GM21526 (cell line): ENCODE data around the gene RNF220.

Experiments used
- ATAC-seq: cut with Tn5 transposase; IDR thresholded peaks from one replicate; pipeline ENCODE4 v1.9.1; 2021; ENCODE audit warnings: moderate library complexity; ENCODE audit not compliant: unreplicated experiment, low FRiP score

The RNF220 gene

GRCh38 chr1:44572572-44572879 lies 167.5 kb downstream of the RNF220 start:
- no peak for ATAC-seq

- ATAC-seq = no peak
Observed at GRCh38 chr1:44575396-44575795, 170.3 kb downstream of the RNF220 start.

DNA sequence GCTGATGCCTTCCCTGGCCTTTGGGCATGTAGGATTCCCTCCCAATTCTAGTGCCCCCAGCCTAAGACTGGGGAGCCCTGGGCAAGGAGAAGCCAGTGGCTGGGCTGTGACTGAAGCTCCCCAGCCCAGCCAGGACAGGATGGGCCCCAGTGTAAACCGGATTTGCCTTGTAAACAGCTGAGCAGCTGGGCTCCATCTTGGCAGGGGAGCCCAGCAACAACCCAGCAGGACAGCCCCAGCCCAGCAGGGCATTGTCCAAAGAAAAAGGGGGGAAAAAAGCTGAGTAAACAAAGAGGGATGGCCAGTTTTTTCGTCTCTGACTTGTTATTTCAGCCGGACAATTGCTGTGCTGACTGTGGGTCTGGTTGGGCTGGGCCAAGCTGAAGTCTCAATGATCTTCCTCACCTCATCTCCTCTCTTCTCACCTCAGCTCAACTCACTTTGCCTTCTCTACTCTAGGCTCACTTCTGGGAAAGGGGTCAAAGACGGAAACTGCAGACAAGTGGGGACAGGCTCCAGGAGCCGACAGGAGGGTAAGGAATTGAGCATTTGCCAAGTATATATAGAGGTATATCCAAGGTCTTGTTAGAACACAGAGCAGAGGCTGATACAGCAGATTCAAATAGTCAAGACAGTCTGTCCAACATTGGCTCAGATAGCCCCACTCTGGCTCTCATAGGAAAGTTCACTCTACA lies 171.5 kb downstream of the RNF220 start:
- ATAC-seq = no peak

DNA sequence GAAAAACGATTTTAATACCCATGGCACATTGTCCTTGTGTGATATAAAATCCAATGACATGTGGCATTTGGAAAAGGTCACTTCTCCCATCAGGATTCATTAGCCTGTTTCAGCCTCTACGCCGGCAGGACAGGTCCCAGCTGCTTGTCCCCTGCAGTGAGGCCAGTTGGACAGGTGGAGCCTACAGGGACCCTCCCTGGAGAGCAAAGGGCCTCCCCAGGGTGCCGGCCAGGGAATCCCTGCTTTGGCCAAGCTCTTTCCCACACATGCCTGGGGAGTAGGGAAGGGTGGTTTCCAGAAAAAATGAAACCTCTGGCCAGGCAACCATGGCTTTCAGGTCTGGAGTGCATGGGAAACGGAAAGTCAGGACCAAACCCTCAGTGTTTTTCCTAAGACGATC lies 176.2 kb downstream of the RNF220 start:
- no peak for ATAC-seq

DNA sequence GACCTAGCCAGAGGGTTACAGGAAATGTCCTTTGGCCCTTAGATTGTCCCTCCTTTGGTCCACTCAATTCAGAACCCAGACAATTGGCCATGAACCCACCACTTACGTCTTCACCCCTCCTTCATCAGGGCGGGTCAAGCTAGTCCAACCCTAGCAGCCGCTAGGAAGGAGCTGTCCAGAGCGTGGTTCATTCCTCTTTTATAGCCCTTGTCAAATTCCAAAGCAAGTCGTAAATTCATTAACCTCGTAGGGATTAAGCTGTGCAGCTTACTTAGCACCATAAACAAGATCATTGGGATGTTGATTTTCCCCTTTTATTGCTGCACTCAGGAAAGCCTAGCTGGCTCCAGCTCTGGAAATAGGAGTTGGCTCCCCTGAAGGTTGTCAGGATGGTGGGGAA lies 179.1 kb downstream of the RNF220 start:
- ATAC-seq = no peak

- no peak for ATAC-seq
Observed at GRCh38 chr1:44585315-44585920, 180.4 kb downstream of the RNF220 start.

DNA sequence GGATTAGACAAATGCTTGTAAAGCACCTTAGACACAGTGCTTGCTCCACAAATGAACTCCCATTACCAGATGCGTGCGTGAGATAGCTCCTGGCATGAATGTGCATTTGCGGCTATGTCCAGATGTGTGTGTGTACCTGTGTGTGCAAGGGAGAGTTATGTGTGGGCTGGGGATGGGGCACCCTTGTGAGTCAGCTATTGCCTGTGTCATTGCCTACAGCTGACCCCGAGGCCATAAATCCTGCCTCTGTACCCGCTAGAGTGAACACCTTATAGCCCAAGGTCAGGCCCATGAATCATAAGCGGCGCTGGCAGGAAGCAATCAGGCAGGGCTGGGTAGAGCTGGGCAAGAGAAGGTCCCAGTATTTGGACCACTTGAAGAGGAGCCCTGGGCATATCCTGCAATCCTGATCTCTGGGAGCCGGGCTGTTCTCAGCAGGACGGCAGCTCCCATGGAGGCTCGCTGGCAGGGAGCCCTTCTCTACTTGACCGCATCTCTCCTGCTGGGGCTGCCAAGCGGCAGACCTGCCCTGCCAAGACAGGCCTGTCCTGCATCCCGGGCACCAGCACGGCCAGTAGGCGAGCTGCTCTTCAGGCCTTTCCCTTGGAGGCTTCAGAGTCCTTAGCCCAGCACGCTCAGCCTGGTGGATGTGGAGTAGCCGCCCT lies 182.9 kb downstream of the RNF220 start:
- ATAC-seq = no peak

DNA sequence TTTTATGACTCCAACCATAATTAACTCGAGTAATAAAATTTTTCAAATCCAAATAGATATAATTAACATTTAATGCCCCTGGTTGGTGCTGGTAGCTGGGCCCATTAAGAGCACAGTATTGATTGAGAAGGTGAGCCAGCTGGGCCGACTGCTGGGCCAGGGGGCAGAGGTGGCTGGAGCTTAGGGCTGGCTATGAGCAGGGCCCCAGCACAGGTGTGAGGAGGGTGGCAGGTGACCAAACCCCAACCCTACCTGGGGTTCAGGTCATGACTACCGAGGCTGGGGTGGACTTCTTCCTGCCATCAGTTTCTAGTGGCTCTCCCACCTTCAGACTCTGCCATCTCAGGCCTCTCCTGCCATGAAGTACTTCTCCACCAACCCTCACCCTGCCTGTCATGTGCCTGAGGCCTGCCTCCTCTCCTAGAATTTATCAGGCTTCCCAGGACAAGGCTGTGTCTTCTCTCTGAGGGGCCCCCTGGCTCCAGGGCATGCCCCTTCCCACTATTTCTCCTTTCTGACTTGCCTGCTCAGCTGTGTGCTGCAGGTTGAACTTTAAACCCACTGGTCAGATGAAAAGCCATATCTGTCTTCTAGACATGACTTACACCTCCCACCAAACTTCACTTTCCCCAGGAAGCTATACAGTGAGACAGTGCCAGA lies 183.6 kb downstream of the RNF220 start:
- ATAC-seq = no peak

- no peak for ATAC-seq
Observed at GRCh38 chr1:44590475-44590874, 185.4 kb downstream of the RNF220 start.

DNA sequence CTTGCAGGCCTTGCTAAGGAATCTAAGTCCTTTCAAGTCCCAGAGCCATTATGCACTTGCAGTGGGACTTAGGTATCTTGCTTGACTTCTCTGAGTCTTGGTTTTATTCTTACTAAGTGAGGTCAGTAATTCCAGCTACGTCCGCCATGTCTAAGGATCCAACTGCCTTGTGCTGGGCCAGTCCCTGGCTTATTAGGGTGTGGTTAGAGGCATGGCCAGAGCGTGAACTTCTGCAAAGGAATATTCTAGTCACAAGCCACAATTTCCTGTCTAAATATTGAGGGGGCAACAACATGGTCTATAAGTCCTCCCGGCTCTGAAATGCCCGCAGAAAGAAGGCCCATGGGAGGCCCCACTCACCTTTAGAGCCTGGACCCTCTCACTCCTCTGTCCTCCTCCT lies 186.3 kb downstream of the RNF220 start:
- ATAC-seq = no peak

DNA sequence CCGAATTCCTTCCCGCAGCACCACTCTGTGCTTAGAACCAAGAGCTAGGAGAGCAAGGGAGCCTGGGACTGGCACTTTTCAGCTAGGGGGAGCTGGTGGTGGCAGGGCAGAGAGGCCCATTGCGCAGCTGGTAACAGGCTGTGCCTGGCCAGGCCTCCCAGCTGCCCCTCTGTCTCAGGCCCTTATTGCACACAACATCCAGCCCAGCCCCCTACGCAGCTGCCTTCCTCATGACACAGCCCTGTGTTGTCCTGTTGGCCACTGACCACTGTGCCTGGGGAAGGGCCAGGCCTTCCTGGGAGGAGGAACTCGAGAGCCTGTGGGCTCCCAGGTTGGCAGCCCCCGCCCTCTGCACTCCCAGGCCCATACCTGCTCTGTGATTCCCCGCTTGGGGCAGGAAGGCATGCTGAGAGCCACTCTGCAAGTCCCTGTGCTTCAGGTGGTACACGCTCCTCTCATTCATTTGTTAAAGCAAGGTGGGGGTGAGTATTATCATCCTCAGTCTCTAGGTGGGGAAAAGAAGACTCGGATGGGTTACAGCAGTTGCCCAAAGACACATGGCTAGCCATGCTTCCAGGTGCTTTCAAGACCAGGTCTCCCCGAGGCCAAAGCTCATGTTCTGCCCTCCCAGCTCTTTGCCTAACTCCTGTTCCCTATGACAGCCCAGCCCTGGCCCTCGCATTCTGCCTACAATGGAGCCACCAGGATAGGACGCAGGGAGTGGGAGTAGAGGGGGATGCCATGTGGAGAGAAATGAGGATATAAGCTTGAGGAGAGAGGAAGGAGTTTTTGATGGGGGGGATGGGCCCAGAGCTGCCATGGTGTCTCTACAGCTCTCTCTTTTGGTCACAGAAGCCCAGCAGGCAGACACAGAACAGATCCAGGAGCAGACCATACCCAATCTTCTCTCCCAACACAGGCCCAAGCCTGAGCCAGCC lies 187.4 kb downstream of the RNF220 start:
- ATAC-seq = no peak

- ATAC-seq = no peak
Observed at GRCh38 chr1:44594353-44594752, 189.3 kb downstream of the RNF220 start.

DNA sequence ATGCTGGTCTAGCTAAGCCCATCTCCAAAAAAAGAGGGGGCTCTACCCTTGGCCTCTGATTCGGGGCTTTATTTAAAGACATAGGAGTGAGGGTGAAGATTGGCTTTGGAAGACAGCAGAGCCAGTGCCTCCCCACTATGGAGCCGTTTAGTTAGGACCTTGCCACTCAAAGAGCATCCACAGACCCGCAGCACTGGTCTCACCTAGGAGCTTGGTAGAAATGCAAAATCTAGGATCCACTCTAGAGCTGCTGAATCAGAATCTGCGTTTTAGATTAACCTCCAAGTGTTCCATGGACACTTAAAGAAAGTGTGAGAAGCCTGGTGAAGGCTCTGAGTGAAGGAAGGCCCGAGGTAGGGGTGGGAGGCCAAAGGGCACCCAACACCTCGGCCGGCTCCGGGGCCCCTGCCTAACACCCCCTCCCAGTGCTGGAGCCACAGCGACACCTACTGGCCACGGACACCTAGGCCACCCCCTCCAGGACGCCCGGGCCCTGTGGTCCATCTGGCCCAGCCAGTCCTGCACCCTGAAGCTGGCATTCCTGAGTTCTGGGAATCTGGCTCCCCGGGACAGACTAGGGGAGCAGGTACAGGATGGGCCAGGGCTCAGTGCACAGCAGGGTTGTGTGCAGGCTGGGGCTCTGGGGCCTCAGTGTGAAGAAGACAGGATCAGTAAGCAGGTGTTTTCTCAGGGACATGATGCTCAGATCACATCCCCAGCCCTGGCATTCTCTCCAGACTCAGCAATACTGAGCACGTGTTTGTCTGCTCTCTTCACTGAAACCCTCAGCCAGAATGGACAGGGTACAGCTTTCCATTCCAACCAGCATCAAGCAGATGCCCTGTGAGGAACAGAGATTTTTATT lies 190.0 kb downstream of the RNF220 start:
- no peak for ATAC-seq

- no peak for ATAC-seq
Observed at GRCh38 chr1:44596511-44596910, 191.5 kb downstream of the RNF220 start.

- no peak for ATAC-seq
Observed at GRCh38 chr1:44598167-44598566, 193.1 kb downstream of the RNF220 start.

GRCh38 chr1:44602634-44603628 lies 197.9 kb downstream of the RNF220 start:
- ATAC-seq = no peak

GRCh38 chr1:44603718-44604117 lies 198.7 kb downstream of the RNF220 start:
- ATAC-seq = no peak

DNA sequence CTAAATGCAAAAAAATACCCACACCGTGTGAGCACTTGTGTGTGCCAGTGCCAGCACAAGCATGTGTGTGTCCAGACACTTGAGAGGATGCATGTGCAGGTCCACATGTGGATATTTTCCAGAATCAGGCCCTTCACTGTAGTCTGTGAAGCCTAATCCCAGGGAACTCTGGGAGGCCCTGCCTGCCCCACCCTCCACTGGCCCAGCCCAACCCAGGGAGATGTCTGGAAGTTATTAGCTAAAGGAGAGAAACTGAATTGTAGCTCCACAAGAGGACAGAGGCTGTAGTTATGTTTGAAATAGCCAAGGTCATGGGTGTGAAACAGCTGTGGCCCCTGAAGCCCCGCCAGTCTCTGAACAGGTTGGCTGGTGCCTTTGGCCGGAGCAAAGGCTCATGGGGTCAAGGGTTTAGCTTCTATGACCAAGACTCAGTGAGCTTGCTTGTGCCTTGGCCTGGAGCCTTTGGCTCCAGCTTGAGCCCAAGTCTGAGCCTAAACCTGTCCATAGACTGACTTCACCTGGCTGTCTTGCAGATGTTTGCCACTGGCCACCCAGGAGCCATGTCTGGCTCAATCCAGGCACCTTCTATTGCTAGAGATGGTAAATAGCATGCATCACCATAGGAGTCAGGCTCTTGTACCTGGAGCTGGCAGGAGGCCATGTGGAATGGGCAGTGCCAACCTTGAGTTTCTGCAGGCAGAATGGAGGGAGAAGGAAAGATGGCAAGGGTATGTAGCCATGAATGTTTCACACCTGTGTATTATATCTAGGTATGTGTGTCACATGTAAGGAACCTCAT lies 199.3 kb downstream of the RNF220 start:
- no peak for ATAC-seq
